ENCODE results near the gene RSPRY1. TPM values are rescaled to one million over a fixed set of nuclear protein-coding genes. Genes with fewer than 3 reads are reported as not detected.
"Not testable (repeated sequence)": the region's sequence is repeated elsewhere in the genome, so short reads cannot be mapped to it uniquely, and the experiment has no call there.

Gene RSPRY1
- total RNA-seq, 1 donor = 64.8 TPM

DNA sequence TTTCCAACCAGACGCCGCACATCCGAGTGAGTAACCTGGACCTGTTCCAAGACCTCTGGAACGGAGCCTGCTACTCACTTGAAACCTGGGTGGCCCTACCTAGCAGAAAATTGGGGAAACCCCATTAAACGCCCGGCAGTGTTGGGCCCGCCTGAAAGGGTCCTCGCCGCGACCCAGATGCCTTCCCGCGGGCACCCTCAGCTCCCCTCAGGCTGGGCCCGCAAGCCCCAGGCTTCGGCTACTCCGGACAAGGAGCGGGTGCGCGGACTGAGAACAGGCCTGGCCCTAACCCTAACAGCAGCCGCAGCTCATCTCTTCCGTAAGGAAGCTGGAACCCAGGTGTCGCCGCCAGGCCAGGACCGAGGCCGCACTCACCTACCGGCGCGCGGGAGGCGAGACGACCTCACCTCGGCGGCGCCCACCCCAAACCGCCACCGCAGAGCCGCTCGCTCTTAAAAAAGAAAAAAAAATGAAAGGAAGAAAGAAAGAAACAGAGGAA lies 634 bp upstream of the RSPRY1 start:
- TF ChIP-seq, protein P1, sequence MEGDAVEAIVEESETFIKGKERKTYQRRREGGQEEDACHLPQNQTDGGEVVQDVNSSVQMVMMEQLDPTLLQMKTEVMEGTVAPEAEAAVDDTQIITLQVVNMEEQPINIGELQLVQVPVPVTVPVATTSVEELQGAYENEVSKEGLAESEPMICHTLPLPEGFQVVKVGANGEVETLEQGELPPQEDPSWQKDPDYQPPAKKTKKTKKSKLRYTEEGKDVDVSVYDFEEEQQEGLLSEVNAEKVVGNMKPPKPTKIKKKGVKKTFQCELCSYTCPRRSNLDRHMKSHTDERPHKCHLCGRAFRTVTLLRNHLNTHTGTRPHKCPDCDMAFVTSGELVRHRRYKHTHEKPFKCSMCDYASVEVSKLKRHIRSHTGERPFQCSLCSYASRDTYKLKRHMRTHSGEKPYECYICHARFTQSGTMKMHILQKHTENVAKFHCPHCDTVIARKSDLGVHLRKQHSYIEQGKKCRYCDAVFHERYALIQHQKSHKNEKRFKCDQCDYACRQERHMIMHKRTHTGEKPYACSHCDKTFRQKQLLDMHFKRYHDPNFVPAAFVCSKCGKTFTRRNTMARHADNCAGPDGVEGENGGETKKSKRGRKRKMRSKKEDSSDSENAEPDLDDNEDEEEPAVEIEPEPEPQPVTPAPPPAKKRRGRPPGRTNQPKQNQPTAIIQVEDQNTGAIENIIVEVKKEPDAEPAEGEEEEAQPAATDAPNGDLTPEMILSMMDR (IDR thresholded peaks at IDR 0.05; ENCODE audit: insufficient read depth, low read depth, low read length) = no peak
- peak; percentile 48 for DNase-seq (ENCODE audit: low read depth)
- H3K4me3 ChIP-seq (ENCODE audit: low read depth, low read length) = peak overlapping the region; percentile 79

DNA sequence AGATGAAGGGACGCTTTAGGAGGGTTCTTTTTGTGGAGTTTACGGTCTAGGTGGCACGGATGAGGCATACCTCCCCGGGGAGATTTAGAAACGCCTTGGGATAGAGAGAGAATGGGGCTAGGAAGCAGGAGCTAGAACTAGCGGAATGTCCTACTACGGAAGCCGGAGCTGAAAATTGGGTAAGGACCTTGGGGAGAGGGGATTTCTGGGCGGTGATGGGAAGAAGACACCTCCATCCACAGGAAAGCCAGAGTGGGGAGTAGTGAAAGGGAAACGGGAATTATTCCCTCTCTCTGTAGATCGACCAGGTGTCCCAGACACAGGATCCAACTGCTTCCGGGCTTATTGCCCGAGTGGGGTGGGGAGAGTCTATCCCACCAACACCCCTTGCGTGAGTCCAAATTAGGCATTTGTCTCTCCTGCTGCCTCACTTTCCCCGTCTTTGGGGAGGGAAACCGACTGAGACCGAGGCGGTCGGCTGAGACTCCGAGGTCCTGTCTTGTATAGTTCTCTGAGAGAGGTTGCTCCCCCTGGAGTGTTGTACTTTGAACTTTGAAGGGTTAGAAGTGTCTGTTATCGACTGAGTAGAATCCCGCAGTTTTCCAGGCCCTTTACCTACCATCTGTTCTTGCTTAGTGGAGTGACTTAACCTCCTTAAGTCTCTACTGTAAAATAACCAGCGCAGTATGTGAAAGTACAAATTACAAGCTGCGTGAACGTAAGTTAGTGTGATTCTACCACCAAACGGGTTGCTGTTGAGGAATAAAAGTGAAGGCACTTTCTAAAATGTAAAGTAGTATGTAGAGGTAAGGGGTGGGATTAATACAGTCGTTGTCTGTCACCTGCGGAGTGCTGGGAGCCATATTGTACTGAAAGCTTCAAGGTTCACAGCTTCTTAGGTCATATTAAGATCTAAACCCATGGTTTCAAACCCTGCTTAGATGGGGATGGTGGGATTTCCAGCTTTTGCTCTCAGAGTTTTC lies 1.0 kb downstream of the RSPRY1 start:
- peak overlapping the region; percentile 79 for H3K4me3 ChIP-seq (ENCODE audit: low read depth, low read length)
- TF ChIP-seq, protein P1 (IDR thresholded peaks at IDR 0.05; ENCODE audit: insufficient read depth, low read depth, low read length) = no peak
- DNase-seq (ENCODE audit: low read depth) = peak; percentile 55

DNA sequence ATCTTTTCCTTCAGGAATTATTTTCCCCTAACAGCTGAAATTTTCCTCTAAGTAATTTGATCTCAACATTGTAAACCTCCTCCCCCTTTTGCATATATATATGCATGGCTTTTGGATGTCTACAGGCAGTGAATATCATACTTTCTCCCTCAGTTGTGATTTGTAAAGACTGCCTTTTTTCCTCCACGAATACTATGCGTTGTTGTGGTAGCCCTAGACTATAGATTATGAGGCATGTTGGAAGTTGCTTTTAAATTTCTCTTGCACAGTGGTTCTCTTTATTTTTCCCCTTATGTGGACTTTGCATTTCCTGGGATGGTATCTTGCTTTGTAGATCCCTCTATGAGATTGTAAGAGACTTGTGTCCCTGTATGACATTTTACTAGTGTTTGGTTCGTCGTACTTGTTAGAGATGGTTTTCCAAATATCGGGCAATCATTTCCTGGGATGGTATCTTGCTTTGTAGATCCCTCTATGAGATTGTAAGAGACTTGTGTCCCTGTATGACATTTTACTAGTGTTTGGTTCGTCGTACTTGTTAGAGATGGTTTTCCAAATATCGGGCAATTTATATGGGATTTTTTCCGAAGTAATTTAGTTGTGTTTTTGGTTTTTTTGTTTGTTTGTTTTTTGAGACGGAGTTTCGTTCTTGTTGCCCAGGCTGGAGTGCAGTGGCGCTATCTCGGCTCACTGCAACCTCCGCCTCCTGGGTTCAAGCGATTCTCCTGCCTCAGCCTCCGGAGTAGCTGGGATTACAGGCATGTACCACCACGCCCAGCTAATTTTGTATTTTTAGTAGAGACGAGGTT lies 2.0 kb downstream of the RSPRY1 start:
- DNase-seq (ENCODE audit: low read depth) = peak; percentile 36
- peak overlapping the region; percentile 79 for H3K4me3 ChIP-seq (ENCODE audit: low read depth, low read length)

DNA sequence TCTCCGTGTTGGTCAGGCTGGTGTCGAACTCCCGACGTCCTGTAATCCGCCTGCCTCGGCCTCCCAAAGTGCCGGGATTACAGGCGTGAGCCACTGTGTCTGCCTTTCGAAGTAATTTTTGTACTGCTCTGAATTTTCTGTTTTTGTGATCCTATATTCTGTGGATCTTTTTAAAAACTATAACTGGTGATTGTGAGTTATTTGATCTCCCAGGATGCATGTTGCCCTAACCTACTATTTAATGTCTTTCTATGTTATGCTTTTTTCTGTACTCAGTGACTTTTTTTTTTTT lies 2.5 kb downstream of the RSPRY1 start:
- peak overlapping the region; percentile 79 for H3K4me3 ChIP-seq (ENCODE audit: low read depth, low read length)
- DNase-seq (ENCODE audit: low read depth) = no peak
- TF ChIP-seq, protein P1 (IDR thresholded peaks at IDR 0.05; ENCODE audit: insufficient read depth, low read depth, low read length) = no peak

DNA sequence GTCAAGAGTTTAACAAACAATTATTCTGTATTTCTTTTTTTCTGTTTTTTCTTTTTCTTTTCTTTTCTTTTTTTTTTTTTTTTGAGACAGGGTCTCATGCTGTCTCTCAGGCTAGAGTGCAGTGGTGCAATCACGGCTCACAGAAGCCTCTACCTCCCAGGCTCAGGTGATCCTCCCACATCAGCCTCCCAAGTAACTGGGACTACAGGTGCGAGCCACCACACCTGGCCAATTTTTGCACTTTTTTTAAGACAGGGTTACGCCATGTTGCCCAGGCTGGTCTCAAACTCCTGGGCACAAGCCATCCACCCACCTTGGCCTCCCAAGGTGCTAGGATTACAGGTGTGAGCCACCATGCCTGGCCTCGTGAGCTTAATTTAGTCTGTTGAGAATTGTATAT lies 3.4 kb downstream of the RSPRY1 start:
- not testable (repeated sequence) for H3K4me3 ChIP-seq (ENCODE audit: low read depth, low read length); DNase-seq (ENCODE audit: low read depth)

DNA sequence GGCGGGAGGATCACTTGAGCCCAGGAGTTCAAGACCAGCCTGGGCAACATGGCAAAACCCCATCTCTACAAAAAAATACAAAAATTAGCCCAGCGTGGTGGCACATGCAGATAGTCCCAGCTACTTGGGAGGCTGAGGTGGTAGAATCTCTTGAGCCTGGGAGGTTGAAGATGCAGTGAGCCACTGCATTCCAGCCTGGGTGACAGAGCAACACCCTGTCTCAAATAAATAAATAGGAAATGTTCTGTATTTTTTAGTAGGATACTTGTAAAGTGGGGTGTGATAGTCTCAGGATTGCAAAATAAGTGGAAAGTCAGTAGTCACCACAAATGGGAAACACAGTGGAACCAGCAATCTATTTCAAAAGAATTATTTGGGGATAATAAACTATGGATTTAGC lies 4.0 kb downstream of the RSPRY1 start:
- DNase-seq (ENCODE audit: low read depth) = no peak
- no peak overlapping the region for H3K4me3 ChIP-seq (ENCODE audit: low read depth, low read length)
- TF ChIP-seq, protein P1 (IDR thresholded peaks at IDR 0.05; ENCODE audit: insufficient read depth, low read depth, low read length) = no peak

DNA sequence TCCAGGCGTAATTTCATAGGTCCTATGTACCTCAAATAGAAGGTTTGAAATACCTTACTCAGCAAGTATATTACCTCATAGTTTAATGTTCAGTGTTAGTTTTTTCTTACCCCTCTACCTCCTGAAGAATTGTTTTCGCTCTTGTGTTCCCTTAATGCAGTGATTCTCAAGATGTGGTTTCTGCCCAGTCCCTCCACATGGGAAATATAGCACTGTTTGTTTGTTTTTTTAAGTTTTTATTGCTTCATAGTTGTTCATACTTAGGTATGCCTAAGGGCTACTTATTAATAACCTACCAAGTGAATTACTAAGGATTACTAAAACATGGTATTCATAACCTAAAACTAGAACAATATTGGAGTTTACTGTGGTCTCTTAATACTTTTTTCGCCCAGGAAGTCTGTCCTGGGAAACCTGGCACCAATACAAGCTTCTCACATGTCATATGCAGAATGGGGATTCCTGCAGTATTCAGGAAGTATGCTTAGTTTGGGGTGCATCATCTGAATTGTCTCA lies 5.0 kb downstream of the RSPRY1 start:
- peak; percentile 72 for DNase-seq (ENCODE audit: low read depth)
- TF ChIP-seq, protein P1 (IDR thresholded peaks at IDR 0.05; ENCODE audit: insufficient read depth, low read depth, low read length) = no peak
- H3K4me3 ChIP-seq (ENCODE audit: low read depth, low read length) = no peak overlapping the region
